NK-92 (cell line): Measurements from ENCODE around the gene DSCAM.
"Not testable (repeated sequence)": the region's sequence is repeated elsewhere in the genome, so short reads cannot be mapped to it uniquely, and the experiment has no call there.

Experiments used
- DNase-seq: peaks from one replicate; lab custom pipeline; 2025; ENCODE audit not compliant: unreplicated experiment; lab: John Stamatoyannopoulos, UW

DSCAM gene

DNA sequence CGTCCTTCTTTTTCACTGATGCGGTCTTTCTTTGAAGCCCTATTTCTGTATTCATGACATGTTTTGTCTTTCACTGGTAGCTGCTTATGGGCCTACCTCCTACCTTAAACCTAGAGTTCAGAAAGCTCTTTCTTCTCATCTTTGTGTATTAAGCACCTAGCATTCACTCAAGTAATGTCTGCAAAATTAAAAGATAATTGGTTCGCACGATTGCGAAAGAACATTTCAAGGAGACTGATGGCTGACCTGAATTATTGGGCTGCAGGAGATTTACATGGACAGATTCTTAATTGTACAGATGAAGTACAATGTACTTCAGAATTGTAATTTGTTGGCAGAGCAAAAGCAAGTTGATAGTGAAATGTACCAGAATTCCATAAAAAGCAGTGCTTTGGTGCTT lies 773.3 kb downstream of the DSCAM start:
- no peak for DNase-seq

- no peak for DNase-seq
Observed at GRCh38 chr21:40070871-40071270, 776.1 kb downstream of the DSCAM start.

- no peak for DNase-seq
Observed at GRCh38 chr21:40067751-40068150, 779.2 kb downstream of the DSCAM start.

DNA sequence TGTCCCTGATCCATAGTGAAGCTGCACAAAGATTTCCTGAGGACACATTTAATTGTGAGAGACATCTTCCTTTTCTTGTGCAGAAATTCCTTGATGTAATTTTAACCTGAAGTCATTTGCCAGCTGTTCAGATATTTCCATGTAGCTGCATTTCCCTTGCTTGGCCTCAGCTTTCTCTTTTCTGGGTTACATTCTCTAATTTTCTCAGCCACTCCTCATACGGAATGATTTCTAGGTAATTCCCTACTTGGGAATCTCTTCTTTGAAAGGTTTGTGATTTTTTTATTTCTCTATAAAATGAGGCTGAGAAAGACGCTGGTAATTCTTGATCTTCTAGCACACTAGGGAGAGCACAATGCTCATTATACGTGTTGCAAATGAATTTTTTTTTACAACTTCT lies 780.7 kb downstream of the DSCAM start:
- no peak for DNase-seq

DNA sequence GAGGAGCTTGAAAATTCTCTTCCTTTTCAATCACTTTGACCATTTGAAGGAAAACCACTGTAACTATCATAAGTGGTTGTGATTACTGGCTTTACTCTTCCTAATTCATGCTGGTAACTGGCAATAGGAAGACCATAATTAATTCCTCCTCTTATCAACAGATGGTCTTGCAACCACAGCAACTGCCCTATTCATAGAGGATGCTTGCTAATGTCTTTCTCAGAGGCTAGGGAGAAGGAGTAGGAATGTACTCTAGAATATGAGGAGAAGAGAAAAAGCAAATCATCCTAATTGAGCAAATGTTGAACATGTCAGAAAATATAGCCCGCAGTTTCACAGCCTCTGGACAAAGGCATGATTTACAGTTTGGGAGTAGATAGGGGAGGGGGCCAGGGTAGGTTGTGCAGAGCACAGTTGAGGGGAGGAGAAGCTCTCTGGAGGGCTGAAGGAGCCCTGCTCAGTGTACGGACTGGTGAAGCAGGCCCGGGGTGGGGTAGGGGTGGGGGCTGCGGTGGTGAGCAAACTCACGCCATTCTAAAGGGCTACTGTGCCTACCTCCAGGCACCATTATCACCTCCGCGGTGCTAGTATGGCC lies 786.8 kb downstream of the DSCAM start:
- DNase-seq, result no peak

- DNase-seq, result no peak
Observed at GRCh38 chr21:40057331-40057730, 789.6 kb downstream of the DSCAM start.

- DNase-seq, result no peak
Observed at GRCh38 chr21:40056031-40056430, 790.9 kb downstream of the DSCAM start.

DNA sequence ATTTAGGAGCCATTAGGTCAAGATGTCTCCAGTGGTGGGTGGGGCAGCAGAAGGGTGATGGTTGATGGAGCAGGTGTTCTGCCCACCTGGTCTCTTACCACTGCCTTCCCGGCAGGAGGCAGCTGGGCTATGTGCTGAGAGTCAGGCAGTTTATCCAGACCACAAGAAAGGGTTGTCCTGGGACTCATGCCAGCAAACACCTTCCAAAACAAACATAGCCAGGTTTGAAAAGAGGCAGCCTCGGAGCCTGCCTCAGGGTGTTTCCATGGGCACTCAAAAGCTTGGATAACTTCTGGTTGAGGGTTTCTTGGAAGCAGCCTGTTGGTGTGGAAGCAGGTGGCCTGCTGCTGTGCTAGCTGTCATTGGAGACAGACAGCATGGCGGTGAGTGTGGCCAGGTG lies 792.6 kb downstream of the DSCAM start:
- DNase-seq, result no peak

GRCh38 chr21:40053007-40053406 lies 794.0 kb downstream of the DSCAM start:
- DNase-seq, result no peak

DNA sequence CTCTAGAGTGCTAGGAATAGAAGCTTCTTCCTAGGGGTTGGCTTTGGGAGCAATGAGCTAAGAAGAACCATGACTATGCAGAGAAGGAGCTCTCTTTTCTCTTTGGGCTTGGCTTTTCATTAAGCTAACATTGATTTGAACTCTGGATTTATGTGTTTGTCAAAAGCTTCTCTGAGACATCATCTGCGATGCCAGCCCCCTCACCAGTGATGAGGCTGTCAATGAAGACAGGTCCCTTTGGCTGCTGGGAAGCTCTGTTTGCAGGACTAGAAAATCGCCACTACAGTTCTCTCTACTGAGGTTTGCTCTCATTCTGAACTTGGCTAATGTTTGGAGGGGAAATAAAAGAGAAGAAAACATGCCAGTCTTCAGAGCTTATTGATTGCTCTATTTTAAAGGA lies 794.7 kb downstream of the DSCAM start:
- DNase-seq, result no peak

DNA sequence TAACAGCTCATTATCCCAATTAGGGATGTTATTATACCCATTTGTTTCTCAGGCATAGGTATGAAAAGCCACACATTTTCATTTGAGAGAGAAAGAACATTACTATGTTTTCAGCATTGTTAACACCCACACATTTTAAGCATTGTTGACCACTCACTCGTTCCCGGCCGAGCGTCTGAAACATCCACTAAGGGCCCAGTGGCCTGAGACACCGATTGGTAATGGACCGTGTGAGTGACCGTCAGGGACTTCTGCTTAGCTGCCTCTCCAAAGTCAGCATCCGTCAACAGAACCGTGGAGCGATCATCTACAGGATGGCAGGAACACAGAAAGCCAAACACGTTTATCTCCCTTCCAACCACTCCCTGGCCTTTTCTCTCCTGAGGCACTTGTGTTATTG lies 795.2 kb downstream of the DSCAM start:
- no peak for DNase-seq

GRCh38 chr21:40049931-40050290 lies 797.0 kb downstream of the DSCAM start:
- DNase-seq, result no peak

DNA sequence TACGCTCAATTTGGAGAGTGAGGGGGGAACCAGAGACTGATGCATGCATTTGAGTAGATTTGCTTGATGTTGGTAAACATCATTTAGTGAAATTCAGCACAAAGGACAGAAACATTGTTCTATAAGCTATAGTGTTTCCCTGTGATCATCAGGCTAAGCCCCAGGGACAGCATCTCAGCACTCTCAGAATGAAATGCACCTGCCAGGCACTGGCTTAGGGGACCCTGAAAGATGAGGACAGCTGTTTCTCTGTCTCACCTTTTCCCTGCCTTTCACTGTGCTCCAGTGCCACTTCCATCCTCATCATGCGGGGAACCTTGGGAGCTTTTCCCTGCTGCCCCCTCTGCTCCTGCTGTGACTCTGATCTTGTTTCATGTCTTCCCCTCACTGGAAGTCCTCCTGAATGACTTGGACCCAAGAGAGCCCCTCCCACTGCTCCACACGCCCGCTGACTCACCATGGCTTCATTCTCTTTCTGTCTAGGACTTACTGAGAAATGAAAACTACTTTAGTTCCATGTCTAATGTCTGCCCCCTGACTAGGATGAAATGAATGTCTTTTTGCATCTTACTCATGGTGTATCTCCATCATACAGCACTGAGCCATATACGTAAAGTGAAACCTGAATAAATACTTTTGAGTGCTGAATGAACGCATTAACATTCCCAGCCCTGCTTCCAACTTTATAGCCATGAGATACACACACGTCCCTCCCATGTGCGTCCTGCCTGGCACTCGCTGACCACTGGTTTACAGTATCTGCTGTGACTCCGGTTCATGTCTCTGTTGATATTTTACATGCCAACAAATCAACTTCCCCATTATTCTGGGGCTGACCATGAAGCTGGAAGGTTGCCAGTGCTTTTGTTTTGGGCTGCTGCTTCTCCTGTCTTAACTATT lies 797.7 kb downstream of the DSCAM start:
- DNase-seq, result no peak

DNA sequence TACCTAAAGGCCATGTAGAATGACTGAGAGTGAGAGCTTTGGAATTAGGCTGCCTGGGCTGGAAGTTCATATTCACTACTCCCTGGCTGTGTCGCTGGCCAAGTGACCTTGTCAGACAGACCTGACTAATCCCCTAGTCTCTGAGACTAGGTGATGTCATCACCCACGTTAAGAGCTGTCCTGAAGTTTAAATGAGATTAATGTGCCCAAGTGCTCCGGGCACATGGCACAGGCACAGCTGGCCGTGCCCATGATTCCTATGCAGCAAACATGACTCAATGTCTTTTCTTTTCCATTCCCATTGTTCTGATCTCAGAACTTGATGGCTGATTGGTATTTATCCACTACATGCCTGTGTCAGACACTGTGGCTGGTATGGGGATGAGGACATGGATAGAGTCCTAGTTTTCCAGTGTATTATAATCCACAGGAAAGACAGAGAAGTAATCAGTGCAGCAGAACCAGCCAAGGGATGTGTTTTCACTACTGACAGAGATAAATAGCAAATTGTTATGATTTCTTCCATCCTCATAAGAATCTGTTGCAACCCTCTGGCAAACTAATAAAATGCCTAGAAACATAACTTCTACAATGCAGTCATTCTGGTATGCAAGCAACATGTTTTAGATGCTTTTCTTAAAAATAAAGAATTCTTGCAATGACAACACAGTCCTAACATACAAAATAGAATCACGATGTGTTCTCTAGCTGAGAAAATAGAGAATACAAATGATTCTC lies 798.8 kb downstream of the DSCAM start:
- no peak for DNase-seq

DNA sequence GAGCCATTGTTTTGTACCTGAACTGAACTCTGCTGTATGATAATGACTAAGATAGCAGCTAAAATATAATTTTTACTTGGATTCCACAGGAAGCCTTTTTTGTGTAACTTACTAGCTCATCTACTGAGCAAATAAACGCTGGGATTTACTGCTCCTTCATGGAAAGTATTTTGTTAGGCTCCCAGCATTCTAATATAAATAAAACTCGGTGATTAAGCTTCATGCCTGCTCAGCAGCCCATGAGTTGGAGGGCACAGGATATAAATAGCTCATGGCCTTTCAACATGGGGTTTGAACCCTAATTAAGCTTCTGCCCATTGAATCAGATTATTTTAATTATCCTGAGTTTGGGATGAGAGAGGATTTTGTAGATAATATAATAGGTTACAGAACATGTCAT lies 799.7 kb downstream of the DSCAM start:
- no peak for DNase-seq

DNA sequence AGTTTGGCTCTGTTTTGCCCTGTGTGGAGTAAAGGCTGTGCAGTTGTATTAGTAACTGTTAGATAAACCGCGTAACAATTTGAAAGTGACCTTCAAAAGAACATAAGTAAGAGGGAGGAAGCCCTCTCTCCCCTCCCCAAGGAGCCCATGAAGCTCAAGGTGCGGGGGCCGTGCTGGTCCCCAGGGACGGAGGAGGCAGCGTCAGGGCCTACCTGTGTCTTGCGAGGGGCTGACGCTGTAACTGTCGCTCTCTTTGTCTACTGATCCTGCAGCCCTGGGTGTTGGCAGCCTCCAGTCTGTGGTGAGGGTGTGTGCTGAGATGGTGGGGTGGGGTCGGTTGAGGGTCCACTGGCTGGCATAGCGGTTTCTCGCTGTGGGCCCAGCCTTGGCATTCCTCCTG lies 803.1 kb downstream of the DSCAM start:
- DNase-seq, result no peak

DNA sequence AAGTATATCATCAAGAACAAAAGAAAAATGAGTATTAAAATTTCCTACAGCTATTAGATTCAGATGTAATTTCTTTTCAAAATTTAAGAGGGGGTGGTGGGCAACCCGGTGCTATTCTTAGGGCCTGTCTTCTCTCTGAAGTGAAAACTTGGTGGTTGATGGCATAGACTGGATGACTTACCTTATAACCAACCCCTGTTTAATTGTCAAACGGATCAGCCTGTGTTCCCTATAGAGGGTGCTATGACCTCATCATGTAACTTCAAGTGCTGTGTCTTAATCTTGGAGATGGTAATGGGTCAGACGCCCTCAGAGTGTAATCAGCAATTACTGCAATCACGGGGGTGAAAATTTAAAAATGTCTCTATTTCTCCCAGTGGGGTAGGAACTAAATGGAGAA lies 803.5 kb downstream of the DSCAM start:
- no peak for DNase-seq

- DNase-seq, result no peak
Observed at GRCh38 chr21:40041446-40041845, 805.5 kb downstream of the DSCAM start.

- not testable (repeated sequence) for DNase-seq
Observed at GRCh38 chr21:40033156-40033782, 813.7 kb downstream of the DSCAM start.

GRCh38 chr21:40029888-40030287 lies 817.1 kb downstream of the DSCAM start:
- DNase-seq, result no peak

DNA sequence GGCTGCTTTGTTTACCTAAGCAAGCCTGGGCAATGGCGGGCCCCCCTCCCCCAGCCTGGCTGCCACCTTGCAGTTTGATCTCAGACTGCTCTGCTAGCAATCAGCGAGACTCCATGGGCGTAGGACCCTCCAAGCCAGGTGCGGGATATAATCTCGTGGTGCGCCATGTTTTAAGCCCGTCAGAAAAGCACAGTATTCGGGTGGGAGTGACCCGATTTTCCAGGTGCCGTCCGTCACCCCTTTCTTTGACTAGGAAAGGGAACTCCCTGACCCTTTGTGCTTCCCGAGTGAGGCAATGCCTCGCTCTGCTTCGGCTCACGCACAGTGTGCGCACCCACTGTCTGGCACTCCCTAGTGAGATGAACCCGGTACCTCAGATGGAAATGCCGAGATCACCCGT lies 818.6 kb downstream of the DSCAM start:
- not testable (repeated sequence) for DNase-seq
